DOHH2 (cell line): ENCODE measurements around the gene MGAT3.

ENCODE experiments used
- H3F3A ChIP-seq: fragments of 200-600 bp; sonication (generic), shearing (Covaris generic); 2 replicates; pipeline ENCODE4 v1.6.0; 2016; ENCODE audit warnings: antibody characterized with exemption, mild to moderate bottlenecking; ENCODE audit not compliant: control insufficient read depth, insufficient read depth
- H3K27ac ChIP-seq: fragments of 200-600 bp; sonication (generic); 2 replicates; pipeline ENCODE4 v1.5.1; 2014; ENCODE audit warnings: low read depth, mild to moderate bottlenecking, low read length, moderate library complexity
- H3K27me3 ChIP-seq: fragments of 200-600 bp; sonication (generic); 2 replicates; pipeline ENCODE4 v1.6.1; 2014; ENCODE audit warnings: mild to moderate bottlenecking, low read length, mixed read lengths; ENCODE audit not compliant: control insufficient read depth
- H3K36me3 ChIP-seq: fragments of 200-600 bp; sonication (generic); 2 replicates; pipeline ENCODE4 v1.6.1; 2014; ENCODE audit warnings: mild to moderate bottlenecking, low read length, moderate library complexity, mixed read lengths; ENCODE audit not compliant: control insufficient read depth
- H3K4me1 ChIP-seq: fragments of 200-600 bp; sonication (generic); 2 replicates; pipeline ENCODE4 v1.6.1; 2014; ENCODE audit warnings: mild to moderate bottlenecking, low read length, mixed read lengths; ENCODE audit not compliant: control insufficient read depth
- H3K4me2 ChIP-seq: fragments of 200-600 bp; sonication (generic); 2 replicates; pipeline ENCODE4 v1.6.0; 2014; ENCODE audit warnings: mild to moderate bottlenecking, low read length, moderate library complexity
- H3K4me3 ChIP-seq: fragments of 200-600 bp; sonication (generic); 2 replicates; pipeline ENCODE4 v1.5.1; 2014; ENCODE audit warnings: mild to moderate bottlenecking, low read length, mixed read lengths
- H3K79me2 ChIP-seq: fragments of 200-600 bp; sonication (generic); 2 replicates; pipeline ENCODE4 v1.6.1; 2014; ENCODE audit warnings: mild to moderate bottlenecking, low read length, mixed read lengths; ENCODE audit not compliant: control insufficient read depth
- H3K9me2 ChIP-seq: fragments of 200-600 bp; sonication (generic); replicated peaks from 2 replicates; pipeline ENCODE4 v1.6.1; 2014; ENCODE audit warnings: mild to moderate bottlenecking, low read length, mixed read lengths; ENCODE audit not compliant: control insufficient read depth
- H3K9me3 ChIP-seq: fragments of 200-600 bp; sonication (generic); 2 replicates; pipeline ENCODE4 v1.6.1; 2014; ENCODE audit warnings: antibody characterized with exemption, low read length, mixed read lengths; ENCODE audit not compliant: control insufficient read depth, insufficient read depth
- H4K20me1 ChIP-seq: fragments of 200-600 bp; sonication (generic); 2 replicates; pipeline ENCODE4 v1.6.0; 2014; ENCODE audit warnings: low read depth, mild to moderate bottlenecking, antibody characterized with exemption, low read length, moderate library complexity; ENCODE audit not compliant: control insufficient read depth, insufficient read depth
- CTCF ChIP-seq: fragments of 200-600 bp; sonication (generic); IDR thresholded peaks from one replicate; pipeline ENCODE4 v1.5.1; 2014; ENCODE audit warnings: antibody characterized with exemption, mild to moderate bottlenecking, low read depth, low read length; ENCODE audit not compliant: poor library complexity, severe bottlenecking
- EZH2phosphoT487 ChIP-seq: fragments of 200-600 bp; sonication (generic); IDR thresholded peaks from 2 replicates; pipeline ENCODE4 v1.6.1; 2017; ENCODE audit warnings: borderline replicate concordance, mild to moderate bottlenecking, antibody characterized with exemption, low read length, moderate library complexity, mixed read lengths

Gene MGAT3

GRCh38 chr22:39534591-39535356, 78.0 kb downstream of the MGAT3 start:
- Histone ChIP-seq H3K79me2 (peaks cover 28% of the 10 kb centered on the region), H3K4me2 (peak overlapping the region; percentile 34), H3K36me3 (peaks cover 26% of the 10 kb centered on the region), H3K4me1 (peaks cover 38% of the 10 kb centered on the region), H3K4me3 (no peak overlapping the region), H4K20me1 (no peaks in the 10 kb centered on the region), H3K9me3 (no peaks in the 10 kb centered on the region), H3K27ac (no peak overlapping the region), H3K9me2 (no peaks in the 10 kb centered on the region), H3K27me3 (no peaks in the 10 kb centered on the region), H3F3A (peaks cover 3% of the 10 kb centered on the region)
- TF ChIP-seq EZH2phosphoT487 = no peak
- TF ChIP-seq CTCF = peak; percentile 92

- Histone ChIP-seq H3K27me3 (no peaks in the 10 kb centered on the region), H3K4me2 (no peak overlapping the region), H3K79me2 (peaks cover 22% of the 10 kb centered on the region), H3F3A (no peaks in the 10 kb centered on the region), H3K4me1 (peaks cover 32% of the 10 kb centered on the region), H3K9me2 (no peaks in the 10 kb centered on the region), H3K27ac (no peak overlapping the region), H4K20me1 (no peaks in the 10 kb centered on the region), H3K36me3 (peaks cover 21% of the 10 kb centered on the region), H3K9me3 (no peaks in the 10 kb centered on the region), H3K4me3 (no peak overlapping the region)
- TF ChIP-seq CTCF = no peak
- TF ChIP-seq EZH2phosphoT487 = no peak
These were observed 78.5 kb downstream of the MGAT3 start for GRCh38 chr22:39535357-39535725.

DNA sequence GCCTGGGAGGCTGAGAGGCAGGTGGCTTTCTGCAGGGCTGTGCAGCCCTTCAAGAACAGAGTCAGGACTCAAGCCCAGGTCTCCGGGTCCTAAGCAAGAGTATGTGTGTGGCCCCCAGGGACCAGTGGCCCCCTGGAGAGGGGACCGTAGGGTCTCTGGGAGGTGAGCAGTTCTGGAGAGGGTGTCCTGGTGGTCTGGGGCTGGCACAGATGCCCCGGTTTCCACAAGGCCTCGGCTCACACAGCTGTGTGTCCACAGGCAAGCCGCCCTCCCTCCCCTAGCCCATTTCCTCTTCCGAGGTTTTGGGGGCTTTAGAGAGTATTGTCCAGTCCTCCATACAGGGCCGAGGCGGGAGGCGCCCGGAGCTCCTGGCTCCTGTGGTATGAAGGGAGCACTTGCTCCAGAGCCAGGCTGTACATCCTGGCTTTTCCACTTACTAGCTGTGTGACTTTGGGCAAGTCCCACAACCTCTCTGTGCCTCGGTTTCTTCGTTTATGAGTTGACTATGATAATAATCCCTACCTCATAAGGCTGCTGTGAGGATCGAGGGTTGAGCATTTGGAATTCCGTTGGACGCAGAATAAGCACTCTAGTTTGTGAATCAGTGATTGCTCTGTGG, 79.1 kb downstream of the MGAT3 start:
- H3F3A ChIP-seq = no peaks in the 10 kb centered on the region
- H4K20me1 ChIP-seq = no peaks in the 10 kb centered on the region
- H3K27ac ChIP-seq = no peak overlapping the region
- TF ChIP-seq CTCF (no peak), EZH2phosphoT487 (no peak)
- H3K4me1 ChIP-seq = peaks cover 26% of the 10 kb centered on the region
- H3K4me2 ChIP-seq = no peak overlapping the region
- no peaks in the 10 kb centered on the region for H3K9me2 ChIP-seq
- peaks cover 15% of the 10 kb centered on the region for H3K36me3 ChIP-seq
- no peaks in the 10 kb centered on the region for H3K27me3 ChIP-seq
- H3K79me2 ChIP-seq = peaks cover 16% of the 10 kb centered on the region
- no peak overlapping the region for H3K4me3 ChIP-seq
- H3K9me3 ChIP-seq = no peaks in the 10 kb centered on the region
